Activated CD4-positive, CD25-positive, alpha-beta regulatory T cell treated with anti-CD3 and anti-CD28 coated beads, Interleukin-2, amount 50 U/mL, for 24 hours (primary cell): ENCODE measurements around the gene EML4.

Source experiments
- ATAC-seq, 2 donors: fragments of 150-1000 bp; cut with Tn5 transposase; one replicate each; pipeline ENCODE4 v1.10.0; 2021; ENCODE audit warnings: mild to moderate bottlenecking in 1 of 2, moderate library complexity in 1 of 2

The EML4 gene

DNA sequence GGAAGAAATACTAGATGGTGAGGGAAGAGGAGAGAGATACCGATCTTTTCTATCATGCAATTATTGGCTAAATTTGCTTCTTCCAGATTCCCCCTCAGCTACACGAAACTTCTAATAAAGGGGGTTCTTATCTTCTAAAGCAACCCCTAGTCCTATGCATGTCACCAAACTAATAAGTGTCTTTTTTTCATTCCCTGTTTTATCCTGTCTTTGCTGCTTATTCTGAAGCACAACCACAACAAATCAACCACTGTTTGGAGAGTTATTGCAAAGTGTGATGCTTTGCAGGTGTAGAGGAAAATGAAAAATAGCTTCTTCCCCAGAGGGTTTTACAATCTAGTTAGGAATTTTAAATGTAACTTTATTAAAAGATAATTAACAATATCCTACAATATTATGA, 60.8 kb downstream of the EML4 start:
- ATAC-seq = no peak

DNA sequence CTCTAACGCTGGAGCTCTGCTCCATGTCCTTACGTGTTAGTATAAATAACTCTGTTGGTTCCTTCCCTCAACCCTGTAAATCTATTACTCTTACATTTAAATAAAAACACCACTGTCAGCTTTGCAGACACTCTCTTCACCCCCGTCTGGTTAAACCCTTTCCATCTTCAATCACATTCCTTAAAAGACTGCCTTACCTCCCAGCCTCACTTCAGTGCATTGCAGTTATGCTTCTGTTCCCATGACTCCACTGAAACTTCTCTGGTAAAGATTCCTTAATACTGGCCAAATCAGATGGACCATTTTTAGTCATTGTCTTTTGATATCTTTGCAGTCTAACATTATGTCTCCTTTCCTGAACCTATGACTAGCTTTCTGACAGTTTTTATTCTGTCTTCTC, 61.7 kb downstream of the EML4 start:
- no peak for ATAC-seq

DNA sequence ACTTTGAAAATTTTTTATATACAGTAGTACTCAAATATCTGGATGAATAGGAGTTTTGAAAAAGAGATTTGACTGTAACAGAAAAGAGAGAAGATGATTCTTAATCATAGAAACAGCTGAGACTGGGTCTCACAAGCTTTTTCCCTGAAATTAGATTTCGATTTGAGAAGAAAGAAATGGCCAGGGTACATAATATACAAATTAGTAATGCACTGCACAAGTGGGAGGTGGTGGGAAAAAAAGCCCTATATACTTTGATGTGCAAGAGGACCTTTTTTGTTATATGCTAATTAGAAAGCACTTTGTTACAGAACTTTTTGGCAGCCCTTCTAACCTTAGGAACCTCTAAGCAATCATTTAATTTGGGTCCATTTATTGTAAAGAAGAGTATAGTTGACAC, 62.9 kb downstream of the EML4 start:
- peak; percentile 82 to 93 for ATAC-seq

DNA sequence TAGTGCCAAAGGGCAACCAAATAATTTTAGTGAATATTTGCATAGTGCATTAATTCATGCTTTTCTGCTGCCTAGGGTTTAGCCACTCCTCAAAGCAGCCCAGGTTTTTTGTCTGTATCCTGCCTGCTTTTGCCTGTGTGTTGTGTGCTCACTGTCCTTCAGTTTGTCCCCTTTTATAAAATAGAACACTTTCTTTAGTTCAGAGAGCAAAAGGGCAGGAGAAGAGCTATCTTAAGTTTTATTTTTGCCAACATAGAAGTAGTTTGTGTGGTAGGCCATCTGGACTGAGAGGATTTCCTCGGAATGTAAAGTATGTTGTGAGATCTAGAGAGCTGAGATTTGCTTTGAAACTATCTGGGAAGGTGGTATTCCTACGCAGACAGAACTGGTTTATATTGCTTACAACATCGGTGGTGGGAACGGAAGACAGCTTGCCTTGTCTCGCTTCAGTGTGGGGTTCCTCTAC, 64.9 kb downstream of the EML4 start:
- ATAC-seq = no peak

DNA sequence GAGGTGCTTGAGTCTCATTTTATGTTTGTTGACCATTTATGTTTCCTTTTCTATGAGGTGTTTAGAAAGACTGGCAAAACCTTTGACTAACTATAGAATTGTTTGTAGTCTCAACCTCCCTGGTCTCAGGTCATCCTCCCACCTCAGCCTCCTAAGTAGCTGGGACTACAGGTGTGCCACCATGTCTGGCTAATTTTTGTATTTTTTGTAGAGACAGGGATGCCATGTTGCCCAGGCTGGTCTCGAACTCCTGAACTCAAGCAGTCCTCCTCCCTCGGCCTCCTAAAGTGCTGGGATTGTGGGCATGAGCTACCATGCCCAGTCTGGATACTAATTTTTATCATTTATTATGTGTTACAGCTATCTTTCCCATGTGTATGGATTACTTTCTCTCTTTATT, 67.8 kb downstream of the EML4 start:
- ATAC-seq = no peak

DNA sequence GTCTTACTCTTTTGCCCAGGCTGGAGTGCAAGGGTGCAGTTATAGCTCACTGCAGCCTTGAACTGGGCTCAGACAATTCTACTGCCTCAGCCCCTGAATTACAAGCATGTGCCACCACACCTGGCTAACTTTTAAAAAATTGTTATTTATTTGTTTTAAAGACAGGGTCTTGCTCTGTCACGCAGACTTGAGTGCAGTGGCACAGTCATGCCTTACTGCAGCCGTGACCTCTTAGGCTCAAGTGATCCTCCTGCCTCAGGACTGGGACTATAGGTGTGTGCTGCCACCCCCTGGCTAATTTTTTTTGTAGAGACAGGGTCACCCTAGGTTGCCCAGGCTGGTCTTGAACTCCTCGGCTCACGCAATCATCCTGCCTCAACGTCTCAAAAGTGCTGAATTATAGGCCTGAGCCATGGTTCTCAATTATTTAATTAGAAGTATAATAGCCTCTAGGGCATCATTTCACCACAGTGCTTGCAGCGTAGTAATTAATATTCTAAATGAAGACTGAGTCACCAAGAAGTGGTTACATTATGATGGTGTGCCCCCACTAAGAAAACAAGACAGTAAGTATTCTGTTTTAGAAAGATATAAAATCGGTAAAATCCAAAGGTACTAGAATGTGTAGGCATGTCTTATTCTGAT, 69.6 kb downstream of the EML4 start:
- ATAC-seq = peak; percentile 77 to 81

DNA sequence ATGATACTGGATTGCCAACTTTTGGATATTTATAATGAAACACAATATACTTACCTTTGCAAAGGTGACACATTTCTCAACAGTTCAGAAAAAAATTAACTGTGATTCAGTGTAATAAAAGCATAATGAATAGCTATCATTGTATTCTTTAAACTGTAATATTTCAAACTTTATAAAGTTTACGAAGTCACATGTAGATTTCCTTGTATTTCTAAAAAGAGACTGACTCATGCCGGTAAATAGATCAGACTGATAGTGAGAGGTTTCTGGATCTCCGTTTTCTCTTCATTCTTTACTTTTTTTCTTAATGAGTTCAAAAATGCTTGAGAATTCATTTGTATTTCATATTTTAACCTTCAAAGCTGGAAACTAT, 70.1 kb downstream of the EML4 start:
- ATAC-seq = no peak

DNA sequence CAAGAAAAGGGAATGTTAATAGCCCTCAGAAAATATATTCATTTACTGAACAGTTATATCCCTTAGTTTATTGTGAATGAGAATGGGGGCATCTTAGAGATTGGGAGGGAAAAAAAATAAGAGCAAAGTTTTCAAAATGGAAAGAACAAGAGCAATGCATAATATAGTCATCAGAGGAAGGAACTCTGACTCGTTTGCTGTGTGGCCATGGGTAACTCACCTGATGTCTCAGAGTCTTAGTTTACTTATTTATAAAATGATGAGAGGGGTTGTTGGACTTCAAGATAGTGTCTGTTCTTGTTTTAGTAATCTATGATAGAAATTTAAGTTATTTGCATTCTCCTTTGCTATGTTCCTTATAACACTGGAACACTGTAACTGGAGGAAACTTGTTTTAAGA, 70.7 kb downstream of the EML4 start:
- ATAC-seq = peak in 1 of 2 donors; percentile 34

DNA sequence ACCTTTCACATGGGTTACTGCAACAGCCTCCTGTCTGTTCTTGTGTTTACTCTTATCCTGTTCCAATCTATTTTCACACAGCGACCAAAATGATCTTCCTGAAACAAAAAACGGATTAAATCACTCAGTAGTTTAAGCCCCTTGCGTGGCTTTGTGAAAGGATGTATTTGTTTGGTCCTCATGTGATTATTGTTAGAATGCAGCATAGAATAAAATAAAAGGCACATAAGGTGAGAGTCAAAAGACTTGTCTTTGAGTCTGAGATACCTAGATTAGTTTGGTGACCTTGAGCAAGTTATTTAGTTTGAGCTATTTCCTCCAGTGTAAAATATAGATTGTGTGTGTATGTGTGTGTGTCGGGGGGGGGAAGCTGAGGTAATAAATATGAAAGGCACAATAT, 72.4 kb downstream of the EML4 start:
- ATAC-seq = no peak

DNA sequence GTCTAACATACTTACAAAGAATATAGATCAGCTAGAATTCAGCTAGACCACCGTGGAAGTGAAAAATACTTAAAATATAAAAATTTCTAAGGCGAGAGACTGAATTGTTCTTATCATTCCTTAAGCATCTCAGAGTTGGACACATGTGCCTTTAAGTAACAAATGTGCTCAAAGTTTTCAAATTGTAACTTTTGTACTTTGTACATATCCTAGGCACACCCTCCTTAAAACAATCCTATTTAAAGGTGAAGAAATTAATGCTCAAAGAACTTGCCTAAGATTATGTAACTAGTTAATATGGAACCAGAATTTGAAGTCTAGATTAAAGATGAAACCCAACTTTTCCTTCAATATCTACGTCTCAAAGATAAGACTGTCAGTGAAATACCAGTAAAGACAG, 74.1 kb downstream of the EML4 start:
- no peak for ATAC-seq

DNA sequence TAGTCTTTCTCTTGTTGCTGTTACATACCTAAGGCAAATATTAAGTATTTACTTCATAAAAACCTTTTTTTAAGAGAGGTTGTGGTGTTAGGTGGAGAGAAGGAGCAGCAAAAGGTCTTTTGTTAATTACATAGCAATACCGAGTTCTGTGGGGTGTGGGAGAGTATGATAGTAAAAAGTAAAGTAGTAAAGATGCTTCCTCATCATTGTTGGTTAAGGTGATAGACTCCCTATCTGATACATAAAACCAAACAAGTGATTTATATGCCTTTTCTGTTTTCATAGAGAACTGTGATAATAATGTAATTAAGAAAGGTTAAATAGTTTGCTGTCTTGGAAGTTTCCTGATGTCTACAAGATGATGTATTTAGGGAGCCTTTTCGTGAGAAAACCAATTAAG, 75.4 kb downstream of the EML4 start:
- peak; percentile 77 to 80 for ATAC-seq

DNA sequence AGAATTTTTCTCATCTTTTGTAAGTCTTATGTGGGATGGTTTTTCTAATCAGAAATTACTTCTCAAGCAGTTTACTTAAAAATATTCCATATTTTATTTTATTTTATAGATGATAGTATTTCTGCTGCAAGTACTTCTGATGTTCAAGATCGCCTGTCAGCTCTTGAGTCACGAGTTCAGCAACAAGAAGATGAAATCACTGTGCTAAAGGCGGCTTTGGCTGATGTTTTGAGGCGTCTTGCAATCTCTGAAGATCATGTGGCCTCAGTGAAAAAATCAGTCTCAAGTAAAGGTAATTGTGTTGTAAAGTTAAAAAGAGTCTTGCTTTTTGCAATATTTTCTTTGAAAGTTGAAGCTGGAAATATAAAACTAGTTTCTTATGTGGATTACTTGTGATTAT, 76.2 kb downstream of the EML4 start:
- ATAC-seq = no peak

DNA sequence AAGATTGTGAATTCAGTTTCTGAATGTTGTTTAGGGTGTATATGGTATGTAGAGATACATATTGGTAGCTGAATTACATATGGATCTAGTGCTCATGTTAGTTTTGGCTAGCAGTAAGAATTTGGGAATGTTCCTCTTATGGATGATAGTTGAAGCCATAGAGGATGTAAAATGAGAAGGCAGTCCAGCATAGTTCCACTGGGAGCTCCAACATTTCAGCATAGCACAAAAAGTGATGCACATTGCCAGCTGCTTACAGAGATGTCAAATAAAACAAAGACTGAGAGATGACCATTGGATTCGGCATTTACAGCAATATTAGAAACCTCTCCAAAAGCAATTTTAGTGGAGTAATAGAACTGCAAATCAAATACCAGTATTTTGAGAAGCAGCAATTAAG, 77.4 kb downstream of the EML4 start:
- ATAC-seq = no peak

DNA sequence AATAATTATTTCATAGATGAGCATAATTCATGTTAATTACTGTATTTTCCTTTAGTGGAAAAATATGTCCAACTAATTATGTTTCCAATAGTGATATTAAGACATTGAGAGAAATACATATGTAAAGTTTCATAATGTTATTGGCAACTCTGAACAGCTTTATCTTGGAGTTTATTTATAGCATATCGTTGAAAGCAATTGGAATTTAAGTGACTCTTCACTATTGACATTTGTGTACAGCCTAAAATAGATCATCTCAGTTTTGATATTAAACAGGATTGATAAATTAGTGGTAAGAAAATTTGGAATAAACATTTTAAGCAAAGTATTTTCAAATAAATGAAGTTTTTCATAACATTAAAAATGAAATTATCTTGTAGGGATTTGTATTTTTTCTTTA, 79.7 kb downstream of the EML4 start:
- no peak for ATAC-seq

DNA sequence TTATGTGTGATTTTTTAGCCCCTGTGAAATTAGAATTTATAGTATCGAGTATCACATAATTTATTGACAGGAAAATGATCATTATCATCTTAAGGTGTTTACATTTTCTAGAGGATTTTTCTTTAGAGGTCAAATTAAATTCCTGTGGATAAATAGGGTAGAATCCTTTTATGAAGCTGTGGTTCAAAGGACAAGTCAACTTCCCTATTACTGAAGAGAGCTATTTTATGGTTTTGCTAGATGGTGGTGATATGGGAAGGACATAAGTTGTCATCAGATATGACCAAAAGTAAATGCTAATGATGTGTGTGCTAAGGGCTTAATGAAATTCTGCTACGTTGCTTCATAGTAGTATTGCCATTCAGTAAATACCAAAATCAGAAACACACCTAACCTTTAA, 80.1 kb downstream of the EML4 start:
- no peak for ATAC-seq

DNA sequence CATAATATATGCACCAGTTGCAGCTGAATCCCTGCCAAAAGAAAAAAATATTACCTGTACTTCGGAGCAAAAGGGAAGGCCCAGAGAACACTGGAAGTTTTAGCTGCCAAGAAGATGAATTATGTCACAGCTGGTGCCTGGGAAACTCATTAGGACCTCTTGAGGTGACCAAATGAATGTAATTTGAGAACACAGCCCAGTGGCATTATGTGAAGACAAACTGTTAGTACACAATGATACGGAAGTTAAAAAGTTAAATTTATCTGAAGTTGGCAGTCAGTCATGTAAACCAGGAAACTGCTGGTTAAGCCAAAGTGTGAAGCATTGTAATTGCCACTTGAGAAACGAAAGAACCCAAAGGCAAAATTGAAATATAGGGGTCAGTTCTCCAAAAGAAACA, 80.7 kb downstream of the EML4 start:
- no peak for ATAC-seq

DNA sequence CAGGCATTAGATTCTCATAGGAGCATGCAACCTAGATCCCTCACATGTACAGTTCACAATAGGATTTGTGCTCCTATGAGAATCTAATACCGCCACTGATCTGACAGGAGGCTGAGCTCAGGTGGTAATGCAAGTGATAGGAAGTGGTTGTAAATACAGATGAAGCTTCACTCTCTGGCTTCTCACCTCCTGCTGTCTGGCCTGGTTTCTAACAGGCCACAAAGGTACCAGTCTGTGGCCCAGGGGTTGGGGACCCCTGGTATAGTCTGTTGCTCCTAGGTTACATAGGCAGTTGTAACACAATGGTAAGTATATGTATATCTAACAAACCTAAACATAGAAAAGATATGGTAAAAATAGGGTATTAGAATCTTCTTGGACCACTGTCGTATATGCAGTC, 81.8 kb downstream of the EML4 start:
- ATAC-seq = no peak

DNA sequence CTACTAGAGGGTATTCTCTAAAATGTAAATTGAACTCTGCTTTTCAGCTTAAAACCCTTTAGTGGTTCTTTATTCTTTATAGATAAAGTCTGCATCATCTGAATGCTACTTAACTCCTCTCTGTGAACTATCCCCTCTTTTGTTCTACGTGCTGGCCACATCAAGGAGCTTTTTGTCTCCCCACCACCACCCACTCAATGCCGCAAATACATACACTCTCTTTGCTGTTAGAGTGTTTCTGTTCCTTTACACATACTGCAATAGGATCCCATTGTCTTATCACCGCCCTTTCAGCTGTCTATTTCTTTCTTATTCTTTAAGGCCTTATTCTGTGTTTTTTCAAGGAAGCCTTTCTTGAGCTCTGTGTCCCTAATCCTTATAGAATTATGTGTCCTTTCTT, 83.3 kb downstream of the EML4 start:
- ATAC-seq = peak; percentile 33 to 67

DNA sequence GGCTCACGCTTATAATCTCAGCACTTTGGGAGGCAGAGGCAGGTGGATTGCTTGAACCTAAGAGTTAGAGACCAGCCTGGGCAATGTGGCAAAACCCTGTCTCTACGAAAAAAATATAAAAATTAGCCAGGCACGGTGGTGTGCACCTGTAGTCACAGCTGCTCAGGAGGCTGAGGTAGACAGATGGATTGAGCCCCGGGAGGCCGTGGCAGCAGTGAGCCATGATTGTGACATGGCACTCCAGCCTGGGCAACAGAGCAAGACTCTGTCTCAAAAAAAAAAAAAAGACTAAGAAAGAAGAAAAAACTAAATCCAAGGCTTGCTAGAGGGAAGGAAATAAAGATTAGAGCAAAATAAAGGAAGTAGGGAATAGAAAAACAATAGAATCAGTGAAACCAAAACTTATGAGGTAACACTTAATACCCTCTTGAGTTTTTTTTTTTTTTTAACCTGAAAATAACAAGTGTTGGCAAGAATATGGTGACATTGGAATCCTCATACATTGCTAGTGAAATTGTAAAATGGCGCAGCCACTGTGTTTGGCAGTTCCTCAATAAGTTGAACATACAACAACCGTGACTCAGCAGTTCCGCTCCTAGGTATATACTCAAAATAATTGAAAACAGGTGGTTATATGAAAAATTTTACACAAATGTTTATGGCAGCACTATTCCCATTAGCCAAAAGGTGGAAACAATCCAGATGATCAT, 85.2 kb downstream of the EML4 start:
- no peak for ATAC-seq

DNA sequence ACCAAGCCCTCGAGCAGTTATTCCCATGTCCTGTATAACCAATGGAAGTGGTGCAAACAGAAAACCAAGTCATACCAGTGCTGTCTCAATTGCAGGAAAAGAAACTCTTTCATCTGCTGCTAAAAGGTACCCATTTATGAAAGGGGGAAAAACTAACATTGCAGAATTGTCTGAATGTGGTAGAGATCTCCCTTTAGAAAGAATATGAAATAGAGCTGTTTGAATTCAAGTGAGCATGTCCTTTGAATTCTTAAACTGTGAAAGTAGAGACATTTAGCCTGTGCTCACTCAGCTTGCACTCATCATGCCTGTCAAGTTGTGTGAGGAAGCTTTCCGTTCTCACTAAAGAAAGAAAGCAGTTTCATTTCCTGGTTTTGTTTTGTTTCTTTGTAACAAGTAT, 87.4 kb downstream of the EML4 start:
- ATAC-seq = peak; percentile 65 to 67

DNA sequence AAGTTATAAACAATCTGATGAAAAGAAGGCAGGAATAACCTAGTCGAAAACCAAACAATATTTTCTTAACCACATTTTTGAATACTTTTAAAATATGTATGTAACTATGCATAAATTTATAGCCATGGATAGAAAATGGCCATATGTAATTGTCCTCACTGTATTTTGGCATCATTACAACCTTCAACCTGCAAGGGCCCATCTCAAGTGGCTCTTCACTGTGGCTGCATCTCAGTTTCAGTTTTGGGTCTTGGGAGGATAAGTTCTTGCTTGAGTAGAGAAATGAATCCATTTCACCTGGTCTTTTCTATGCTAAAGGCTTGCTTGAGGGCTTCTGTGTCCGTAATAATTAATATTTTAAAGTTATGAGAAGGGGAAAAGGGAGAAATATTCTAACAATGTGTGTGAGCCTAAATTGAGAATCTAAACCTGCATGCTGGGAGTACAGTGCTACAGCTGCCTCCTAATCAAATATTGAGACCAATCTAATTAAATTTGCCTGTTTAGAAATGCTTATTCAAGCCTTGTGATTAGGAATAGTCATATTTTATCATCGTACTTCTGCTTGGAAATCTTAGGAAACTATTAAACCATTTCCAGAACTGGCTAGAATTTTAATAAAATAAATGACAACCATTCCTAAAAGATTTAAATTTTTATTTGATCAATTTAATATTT, 92.5 kb downstream of the EML4 start:
- no peak for ATAC-seq

DNA sequence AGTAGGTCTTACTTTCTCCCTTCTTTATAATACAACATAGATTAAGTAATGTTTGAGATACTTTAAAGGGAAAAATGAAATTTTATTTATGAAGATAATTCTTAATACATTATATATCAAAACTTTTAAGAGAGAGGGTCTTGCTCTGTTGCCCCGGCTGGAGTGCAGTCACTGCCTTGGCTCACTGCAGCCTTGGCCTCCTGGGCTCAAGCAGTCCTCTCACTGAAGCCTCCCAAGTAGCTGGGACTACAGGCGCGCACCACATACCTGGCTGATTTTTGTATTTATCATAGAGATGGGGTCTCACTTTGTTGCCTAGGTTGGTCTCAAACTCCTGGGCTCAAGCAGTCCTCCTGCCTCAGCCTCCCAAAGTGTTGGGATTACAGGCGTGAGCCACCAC, 97.1 kb downstream of the EML4 start:
- ATAC-seq = no peak

DNA sequence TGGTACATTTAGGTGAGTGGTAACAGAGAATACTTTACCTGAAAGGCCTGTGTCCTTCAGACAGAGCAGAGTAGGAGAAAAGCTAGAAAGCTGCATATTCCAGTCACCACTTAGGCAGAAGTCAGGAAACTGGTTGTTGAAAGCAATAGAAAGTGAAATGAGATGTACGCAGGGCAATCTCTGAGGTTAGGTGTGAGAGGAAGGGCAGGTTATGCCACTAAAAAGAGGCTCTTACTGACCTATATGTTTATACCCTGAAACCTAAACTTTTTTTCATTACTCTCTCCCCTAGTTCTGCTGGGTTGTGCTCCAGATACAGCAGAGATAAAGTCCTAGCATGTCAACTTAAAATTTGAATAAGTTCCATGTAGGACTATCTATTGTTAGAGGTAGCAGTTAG, 98.4 kb downstream of the EML4 start:
- ATAC-seq = peak; percentile 21 to 36

DNA sequence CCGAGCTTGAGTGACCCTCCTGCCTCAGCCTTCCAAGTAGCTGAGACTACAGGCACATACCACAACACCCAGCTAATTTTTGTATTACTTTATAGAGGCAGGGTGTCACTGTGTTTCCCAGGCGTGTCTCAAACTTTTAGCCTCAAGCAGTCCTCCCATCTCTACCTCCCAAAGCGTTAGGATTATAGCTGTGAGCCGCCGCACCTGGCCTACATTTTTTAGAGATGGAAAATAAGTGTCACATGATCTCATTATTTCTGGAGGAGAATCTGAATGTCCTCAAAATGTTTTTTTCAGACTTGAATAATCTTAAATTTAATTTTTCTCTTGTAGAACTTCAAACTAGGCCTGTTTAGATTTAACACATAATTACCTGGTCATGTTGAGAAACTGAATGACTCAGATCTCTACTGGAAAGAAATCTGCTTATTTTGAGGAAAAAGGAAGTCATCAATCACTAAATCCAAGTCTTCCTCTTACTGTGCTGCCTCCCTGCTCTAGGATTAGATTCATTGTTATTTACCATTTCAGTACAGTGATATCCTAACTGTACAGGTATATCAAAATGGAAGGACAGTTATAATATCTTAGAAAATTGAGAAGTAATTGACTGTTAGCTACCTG, 99.5 kb downstream of the EML4 start:
- no peak for ATAC-seq
